ENCODE data around the gene TYMS. TPM values are rescaled to one million over a fixed set of nuclear protein-coding genes. Genes with fewer than 3 reads are reported as not detected.
A peak's percentile ranks its signal among the peaks of the same experiment; 100 is the strongest.

The TYMS gene
- total and polyA plus RNA-seq, 9 of the 15 experiments (the other 6 are each of a cell fraction or from before 2014, with no cell fraction given), result 69.1 to 409 (median 175) TPM

- ATAC-seq (peak; percentile 87), FAIRE-seq (peak; percentile 98), DNase-seq (ENCODE audit: extremely low read depth in 1 of 4, low spot score in 3 of 4) (peak; percentile 85 to 92 (median 86))
- Histone ChIP-seq H3K79me2 (ENCODE audit: control insufficient read depth, insufficient read depth, low read length) (no peaks in the 10 kb centered on the region), H3K9me1 (ENCODE audit: control insufficient read depth, insufficient read depth, low read length) (no peaks in the 10 kb centered on the region), H3K9me3 (replicated peaks; ENCODE audit: control insufficient read depth, insufficient read depth, low read depth, low read length) (no peaks in the 10 kb centered on the region), H3K36me3 (ENCODE audit: control insufficient read depth, insufficient read depth, low read length) (no peaks in the 10 kb centered on the region), H4K20me1 (replicated peaks; ENCODE audit: control insufficient read depth, insufficient read depth, low read length) (no peaks in the 10 kb centered on the region), H3K27ac (ENCODE audit: extremely low read depth, low read depth, low read length) (peak overlapping the region; percentile 47; the same call in 2 of the 3 replicates), H3K4me2 (ENCODE audit: insufficient read depth, low read length) (peak overlapping the region; percentile 8; the same call in 1 of the 2 replicates), H2AFZ (ENCODE audit: low read depth, low read length) (peak overlapping the region; percentile 6), H3K9ac (ENCODE audit: insufficient read depth in 1 of 2, low read depth in 2 of 2, low read length in 2 of 2) (peak overlapping the region in 1 of 2 experiments; percentile 38; a peak in 1 of 4 replicates), H3K27me3 (ENCODE audit: control insufficient read depth in 2 of 2, insufficient read depth in 2 of 2, low read length in 2 of 2) (peaks cover 0 to 5% of the 10 kb centered on the region in 2 experiments; a peak in 1 of 5 replicates), H3K4me3 (no peak overlapping the region), H3K4me1 (replicated peaks in 1 of 2; ENCODE audit: control insufficient read depth in 2 of 2, insufficient read depth in 2 of 2, low read length in 2 of 2) (peaks cover 0 to 6% of the 10 kb centered on the region in 2 experiments; a peak in 3 of 5 replicates)
- CTCF ChIA-PET (ENCODE audit: low intra/inter-chr PET ratio), result no interaction called here
- POLR2A ChIA-PET, result interaction anchor here (1.0 to 1.2 kb wide), 3 partner anchors 8 to 13 kb away, joined by 3 to 7 read pairs (median 3); no protein-coding TSS in a partner anchor
- BruUV-seq (replicated peaks), result no TSS peak
- in situ Hi-C loops (cut with MboI) (no loop called here), intact Hi-C loops (cut with micrococcal nuclease) (loop anchor here (2.0 to 5.0 kb wide), 3 partner anchors 93 to 331 kb away; no protein-coding TSS in a partner anchor)
- WGBS (ENCODE audit: insufficient coverage, low coverage, missing lambda C conversion rate), result 6% methylated on average over 13 of the region's 13 CpGs
- TF ChIP-seq MCM7 (IDR thresholded peaks at IDR 0.05) (no peak), E2F3 (CRISPR knock-in tag; IDR thresholded peaks at IDR 0.05) (no peak), CEBPB (tag; IDR thresholded peaks at IDR 0.05) (no peak), CTBP1 (IDR thresholded peaks at IDR 0.05; ENCODE audit: borderline replicate concordance) (peak; percentile 89; the same call in 1 of the 2 replicates), PATZ1 (CRISPR knock-in tag; IDR thresholded peaks at IDR 0.05; ENCODE audit: borderline replicate concordance) (no peak), RNF2 (IDR thresholded peaks at IDR 0.05) (peak; percentile 85), ZZZ3 (IDR thresholded peaks at IDR 0.05) (no peak), RFX1 (IDR thresholded peaks at IDR 0.05) (peak; percentile 19), ZNF212 (CRISPR knock-in tag; IDR thresholded peaks at IDR 0.05) (no peak), PHF21A (IDR thresholded peaks at IDR 0.05; ENCODE audit: borderline replicate concordance, low read depth) (no peak), CEBPG (CRISPR knock-in tag; IDR thresholded peaks at IDR 0.05) (no peak), CEBPG (tag; conservative IDR thresholded peaks at IDR 0.05 in 1 of 2, IDR thresholded peaks at IDR 0.05 in 1 of 2) (no peak), SIRT6 (IDR thresholded peaks at IDR 0.05; ENCODE audit: low read depth, low read length) (no peak), NR4A1 (CRISPR knock-in tag; IDR thresholded peaks at IDR 0.05) (no peak), NR4A1 (tag; IDR thresholded peaks at IDR 0.05) (peak; percentile 84; the same call in 1 of the 2 replicates), CREM (IDR thresholded peaks at IDR 0.05; ENCODE audit: low read depth) (peak; percentile 91), BMI1 (IDR thresholded peaks at IDR 0.05; ENCODE audit: low read length) (no peak; the same call in 1 of the 2 replicates), ELF1 (tag; IDR thresholded peaks at IDR 0.05) (0 out of 2 replicates have a peak, but pooled peaks have one; percentile 13), NCOA1 (IDR thresholded peaks at IDR 0.05; ENCODE audit: low read depth) (peak; percentile 94)
- TF ChIP-seq, protein P1, sequence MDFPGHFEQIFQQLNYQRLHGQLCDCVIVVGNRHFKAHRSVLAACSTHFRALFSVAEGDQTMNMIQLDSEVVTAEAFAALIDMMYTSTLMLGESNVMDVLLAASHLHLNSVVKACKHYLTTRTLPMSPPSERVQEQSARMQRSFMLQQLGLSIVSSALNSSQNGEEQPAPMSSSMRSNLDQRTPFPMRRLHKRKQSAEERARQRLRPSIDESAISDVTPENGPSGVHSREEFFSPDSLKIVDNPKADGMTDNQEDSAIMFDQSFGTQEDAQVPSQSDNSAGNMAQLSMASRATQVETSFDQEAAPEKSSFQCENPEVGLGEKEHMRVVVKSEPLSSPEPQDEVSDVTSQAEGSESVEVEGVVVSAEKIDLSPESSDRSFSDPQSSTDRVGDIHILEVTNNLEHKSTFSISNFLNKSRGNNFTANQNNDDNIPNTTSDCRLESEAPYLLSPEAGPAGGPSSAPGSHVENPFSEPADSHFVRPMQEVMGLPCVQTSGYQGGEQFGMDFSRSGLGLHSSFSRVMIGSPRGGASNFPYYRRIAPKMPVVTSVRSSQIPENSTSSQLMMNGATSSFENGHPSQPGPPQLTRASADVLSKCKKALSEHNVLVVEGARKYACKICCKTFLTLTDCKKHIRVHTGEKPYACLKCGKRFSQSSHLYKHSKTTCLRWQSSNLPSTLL (IDR thresholded peaks at IDR 0.05), result no peak
Observed at GRCh38 chr18:617970-618504, 39.4 kb upstream of the TYMS start.
